IMR-90 (cell line): ENCODE results near the gene COL2A1. TPM values are rescaled to one million over a fixed set of nuclear protein-coding genes. Genes with fewer than 3 reads are reported as not detected.

ENCODE experiments used
- ATAC-seq: fragments of 200-7000 bp; cut with Tn5 transposase; 2 replicates; pipeline ENCODE4 v1.9.1; 2020; ENCODE audit warnings: low read depth, mild to moderate bottlenecking, moderate library complexity
- BruUV-seq: library from RNA; stranded (reverse); fragments of 400-500 nt; replicated peaks from 2 replicates; lab custom pipeline; 2021; lab: Mats Ljungman, UMichigan
- CTCF ChIA-PET: fragments of 300-600 bp; formaldehyde crosslinking; extraction: SDS; loops from one replicate; lab custom pipeline; 2021; ENCODE audit warnings: antibody characterized with exemption; lab: Yijun Ruan, JAX
- POLR2A ChIA-PET: fragments of 300-600 bp; sonication (Branson Sonifier 250); formaldehyde crosslinking; loops from one replicate; lab custom pipeline; 2022; ENCODE audit warnings: antibody characterized with exemption; ENCODE audit not compliant: unreplicated experiment; lab: Charles Lee
- DNase-seq: peaks from one replicate; pipeline ENCODE4 v3.0.0; 2013
- H2AFZ ChIP-seq: replicated peaks from 2 replicates; pipeline ENCODE3; 2013; ENCODE audit warnings: low read length, mild to moderate bottlenecking; ENCODE audit not compliant: poor library complexity
- H2AK5ac ChIP-seq: 2 replicates; pipeline ENCODE4 v1.6.1; 2013; ENCODE audit warnings: low read depth, low read length, inconsistent platforms
- H2AK9ac ChIP-seq: replicated peaks from 2 replicates; pipeline ENCODE3; 2013; ENCODE audit warnings: mild to moderate bottlenecking, low read depth, low read length, moderate library complexity; ENCODE audit not compliant: poor library complexity
- H2BK120ac ChIP-seq: 2 replicates; pipeline ENCODE4 v1.6.1; 2013; ENCODE audit warnings: low read depth, low read length, inconsistent platforms
- H2BK15ac ChIP-seq: 3 replicates; pipeline ENCODE4 v1.6.1; 2013; ENCODE audit warnings: low read depth, low read length, inconsistent platforms
- H2BK20ac ChIP-seq: 2 replicates; pipeline ENCODE4 v1.6.1; 2013; ENCODE audit warnings: low read depth, mild to moderate bottlenecking, inconsistent platforms, low read length, moderate library complexity
- H2BK5ac ChIP-seq: 2 replicates; pipeline ENCODE4 v1.6.1; 2013; ENCODE audit warnings: mild to moderate bottlenecking, low read depth, low read length, inconsistent platforms; ENCODE audit not compliant: poor library complexity, severe bottlenecking
- H3K14ac ChIP-seq: replicated peaks from 2 replicates; pipeline ENCODE4 v1.6.1; 2013; ENCODE audit warnings: low read depth, low read length, inconsistent platforms
- H3K18ac ChIP-seq: 2 replicates; pipeline ENCODE4 v1.6.1; 2013; ENCODE audit warnings: low read depth, low read length, control low read depth
- H3K23ac ChIP-seq: 2 replicates; pipeline ENCODE4 v1.6.1; 2013; ENCODE audit warnings: low read depth, low read length, inconsistent platforms
- H3K27ac ChIP-seq: 2 replicates; pipeline ENCODE4 v1.5.1; 2013; ENCODE audit warnings: mild to moderate bottlenecking, control low read depth, low read length; ENCODE audit not compliant: insufficient read depth
- H3K27me3 ChIP-seq: 2 replicates; pipeline ENCODE4 v1.6.1; 2013; ENCODE audit warnings: low read length; ENCODE audit not compliant: control insufficient read depth, insufficient read depth
- H3K36me3 ChIP-seq: 2 replicates; pipeline ENCODE4 v1.6.1; 2013; ENCODE audit warnings: low read length, mixed read lengths; ENCODE audit not compliant: control insufficient read depth, insufficient read depth
- H3K4ac ChIP-seq: 2 replicates; pipeline ENCODE4 v1.6.1; 2013; ENCODE audit warnings: low read depth, low read length, inconsistent platforms
- H3K4me1 ChIP-seq: 2 replicates; pipeline ENCODE4 v1.6.1; 2013; ENCODE audit warnings: low read length, mixed read lengths; ENCODE audit not compliant: control insufficient read depth, insufficient read depth
- H3K4me2 ChIP-seq: 2 replicates; pipeline ENCODE4 v1.6.1; 2013; ENCODE audit warnings: low read depth, mild to moderate bottlenecking, control low read depth, low read length, moderate library complexity
- H3K4me3 ChIP-seq: 2 replicates; pipeline ENCODE4 v1.5.1; 2013; ENCODE audit warnings: low read depth, mild to moderate bottlenecking, control low read depth, low read length, moderate library complexity; ENCODE audit not compliant: insufficient read depth
- H3K56ac ChIP-seq: 2 replicates; pipeline ENCODE4 v1.6.1; 2013; ENCODE audit warnings: low read length, inconsistent platforms; ENCODE audit not compliant: insufficient read depth; ENCODE audit errors: extremely low read depth
- H3K79me1 ChIP-seq, 2 experiments: 2 replicates each; pipeline ENCODE4 v1.6.1; 2013; ENCODE audit warnings: low read length in 2 of 2, inconsistent platforms in 1 of 2, low read depth in 1 of 2
- H3K9ac ChIP-seq: 2 replicates; pipeline ENCODE4 v1.6.1; 2013; ENCODE audit warnings: low read depth, low read length, control low read depth
- H3K9me1 ChIP-seq: 2 replicates; pipeline ENCODE4 v1.6.1; 2013; ENCODE audit warnings: low read length, inconsistent platforms; ENCODE audit not compliant: insufficient read depth
- H3K9me3 ChIP-seq: 2 replicates; pipeline ENCODE4 v1.6.1; 2013; ENCODE audit warnings: low read length; ENCODE audit not compliant: control insufficient read depth, insufficient read depth
- H4K20me1 ChIP-seq: 2 replicates; pipeline ENCODE4 v1.6.1; 2013; ENCODE audit warnings: low read length, inconsistent platforms; ENCODE audit not compliant: insufficient read depth
- H4K5ac ChIP-seq: 2 replicates; pipeline ENCODE4 v1.6.1; 2013; ENCODE audit warnings: mild to moderate bottlenecking, low read depth, low read length, control low read depth
- H4K8ac ChIP-seq, 2 experiments: 2 replicates each; pipeline ENCODE4 v1.6.1; 2013; ENCODE audit warnings: low read depth in 2 of 2, low read length in 2 of 2, control low read depth in 1 of 2, inconsistent platforms in 1 of 2
- H4K91ac ChIP-seq: 2 replicates; pipeline ENCODE4 v1.6.1; 2013; ENCODE audit warnings: low read depth, low read length, inconsistent platforms; ENCODE audit not compliant: insufficient read depth
- BHLHE40 ChIP-seq: fragments of 150-350 bp; IDR thresholded peaks from 2 replicates; pipeline ENCODE4 v1.6.1; 2016; ENCODE audit warnings: mild to moderate bottlenecking, low read depth, low read length
- CEBPB ChIP-seq: IDR thresholded peaks from 2 replicates; pipeline ENCODE4 v1.6.1; 2012; ENCODE audit warnings: low read depth, low read length, improper control_type of control experiment
- CHD1 ChIP-seq: IDR thresholded peaks from 2 replicates; pipeline ENCODE4 v1.6.1; 2012; ENCODE audit warnings: low read depth, low read length, improper control_type of control experiment
- CTCF ChIP-seq: conservative IDR thresholded peaks from 2 replicates; pipeline ENCODE4 v1.5.1; 2012; ENCODE audit warnings: mild to moderate bottlenecking, low read depth, low read length, improper control_type of control experiment
- ELK1 ChIP-seq: fragments of 150-350 bp; IDR thresholded peaks from 2 replicates; pipeline ENCODE4 v1.6.1; 2016; ENCODE audit warnings: low read depth, mild to moderate bottlenecking, low read length, moderate library complexity, borderline replicate concordance
- FOS ChIP-seq: fragments of 150-350 bp; IDR thresholded peaks from 2 replicates; pipeline ENCODE4 v1.6.1; 2016; ENCODE audit warnings: low read depth, low read length
- MAZ ChIP-seq: IDR thresholded peaks from 2 replicates; pipeline ENCODE4 v1.6.1; 2012; ENCODE audit warnings: low read depth, mild to moderate bottlenecking, low read length, improper control_type of control experiment, moderate library complexity, borderline replicate concordance
- MXI1 ChIP-seq: IDR thresholded peaks from 2 replicates; pipeline ENCODE4 v1.6.1; 2012; ENCODE audit warnings: low read depth, mild to moderate bottlenecking, low read length, moderate library complexity, borderline replicate concordance
- NFE2L2 ChIP-seq: fragments of 150-350 bp; IDR thresholded peaks from 2 replicates; pipeline ENCODE4 v1.6.1; 2016; ENCODE audit warnings: low read depth, mild to moderate bottlenecking, low read length
- POLR2A ChIP-seq: IDR thresholded peaks from 2 replicates; pipeline ENCODE4 v1.6.1; 2012; ENCODE audit warnings: mild to moderate bottlenecking, low read depth, low read length
- RCOR1 ChIP-seq: IDR thresholded peaks from 2 replicates; pipeline ENCODE4 v1.6.1; 2012; ENCODE audit warnings: mild to moderate bottlenecking, low read length, improper control_type of control experiment; ENCODE audit not compliant: insufficient replicate concordance
- SMC3 ChIP-seq: fragments of 150-350 bp; IDR thresholded peaks from 2 replicates; pipeline ENCODE4 v1.6.1; 2016; ENCODE audit warnings: low read depth, mild to moderate bottlenecking, antibody characterized with exemption, low read length, moderate library complexity
- USF2 ChIP-seq: fragments of 150-350 bp; IDR thresholded peaks from 2 replicates; pipeline ENCODE4 v1.6.1; 2017; ENCODE audit warnings: mild to moderate bottlenecking, antibody characterized with exemption, low read length, low read depth
- WGBS, 2 experiments: methylation state at CpG; one replicate each; pipeline versions ENCODE4 v1.1.5 to v1.1.7; 2013; ENCODE audit warnings: missing lambda C conversion rate in 2 of 2; ENCODE audit not compliant: insufficient read length in 1 of 2; ENCODE audit errors: extremely low coverage in 2 of 2; 5-methylcytosine and 5-hydroxymethylcytosine counted together
- dilution Hi-C: fragments of 300-500 bp; cut with HindIII; formaldehyde crosslinking; loops from one replicate; pipeline ENCODE4 v1.14.3; 2018; ENCODE audit warnings: low sequenced_read_pairs; ENCODE audit not compliant: unreplicated experiment
- in situ Hi-C: fragments of 300-500 bp; cut with MboI; formaldehyde crosslinking; loops from 3 replicates; pipeline ENCODE4 v1.14.3; 2019; ENCODE audit warnings: low sequenced_read_pairs, inconsistent platforms, mixed read lengths
- intact Hi-C: fragments of 100-400 bp; cut with micrococcal nuclease; formaldehyde crosslinking; loops from 2 replicates; pipeline ENCODE4 v1.10.0; 2022
- polyA plus RNA-seq, 3 experiments: library from polyadenylated mRNA; depleted of rRNA; stranded (reverse); fragments of >200 nt; gene quantifications; 2 replicates each; pipeline ENCODE4 v1.2.3, GENCODE V29; 2012; ENCODE audit warnings: low replicate concordance in 1 of 3
- total RNA-seq: library from RNA; depleted of rRNA; stranded (reverse); fragments of >200 nt; gene quantifications from 2 replicates; pipeline ENCODE4 v1.2.3, GENCODE V29; 2012

The COL2A1 gene
- total and polyA plus RNA-seq, 2 of the 4 experiments (the other 2 are of a cell fraction) = 0.05 TPM; not detected in 1

- in situ Hi-C loops = no loop called here
- WGBS, 2 experiments = no CpG with 5 or more reads among the region's 8 CpGs
- BruUV-seq = no TSS peak
Measured at GRCh38 chr12:47950856-47951468, 53.3 kb downstream of the COL2A1 start.

More at GRCh38 chr12:47950856-47951468, 53.3 kb downstream of the COL2A1 start:
- Histone ChIP-seq H2BK15ac (no peak overlapping the region), H3K4me3 (no peak overlapping the region), H3K4ac (no peak overlapping the region), H4K5ac (no peak overlapping the region), H4K8ac (no peak overlapping the region), H3K4me2 (no peak overlapping the region), H3K23ac (no peak overlapping the region), H2BK5ac (no peak overlapping the region), H4K20me1 (no peaks in the 10 kb centered on the region), H3K27ac (no peak overlapping the region), H3K9me1 (no peaks in the 10 kb centered on the region; the same call in 1 of the 2 replicates), H3K79me1 (no peaks in the 10 kb centered on the region), H3K18ac (no peak overlapping the region), H3K14ac (no peak overlapping the region), H3K4me1 (peaks cover 12% of the 10 kb centered on the region), H2AK5ac (no peak overlapping the region), H3K9me3 (no peaks in the 10 kb centered on the region), H2AK9ac (no peak overlapping the region), H3K27me3 (peaks cover 23% of the 10 kb centered on the region), H4K91ac (no peak overlapping the region), H3K56ac (no peak overlapping the region), H3K36me3 (no peaks in the 10 kb centered on the region), H3K9ac (no peak overlapping the region), H2AFZ (no peak overlapping the region), H2BK120ac (no peak overlapping the region), H2BK20ac (no peak overlapping the region)
- DNase-seq (no peak), ATAC-seq (no peak)
- no peak for TF ChIP-seq USF2
- no peak for TF ChIP-seq RCOR1
- no peak for TF ChIP-seq CEBPB
- no peak for TF ChIP-seq FOS
- no peak for TF ChIP-seq CHD1
- TF ChIP-seq CTCF = no peak
- no peak for TF ChIP-seq ELK1
- no peak for TF ChIP-seq MAZ
- TF ChIP-seq BHLHE40 = no peak
- TF ChIP-seq SMC3 = no peak
- no peak for TF ChIP-seq MXI1
- TF ChIP-seq POLR2A = no peak
- TF ChIP-seq NFE2L2 = no peak
- POLR2A ChIA-PET = no interaction called here
- dilution Hi-C loops = no loop called here
- CTCF ChIA-PET = no interaction called here
- intact Hi-C loops = no loop called here
